MCF 10A (cell line): ENCODE measurements around the gene PROM1. TPM values are rescaled to one million over a fixed set of nuclear protein-coding genes. Genes with fewer than 3 reads are reported as not detected.

Experiments
- BruUV-seq: library from RNA; stranded (reverse); fragments of 400-500 nt; replicated peaks from 2 replicates; lab custom pipeline; 2021; lab: Mats Ljungman, UMichigan
- CTCF ChIA-PET: fragments of 300-600 bp; sonication (Branson Sonifier 250); formaldehyde crosslinking; extraction: SDS; loops from one replicate; lab custom pipeline; 2021; ENCODE audit warnings: antibody characterized with exemption, inconsistent platforms; lab: Yijun Ruan, JAX
- POLR2A ChIA-PET: fragments of 300-600, 350-650 bp; sonication (Branson Sonifier 250); formaldehyde crosslinking; extraction: SDS; loops from one replicate; lab custom pipeline; 2020; ENCODE audit warnings: antibody characterized with exemption, inconsistent platforms; lab: Yijun Ruan, JAX
- DNase-seq: peaks from one replicate; pipeline ENCODE4 v3.0.0-alpha.2; 2018; ENCODE audit not compliant: unreplicated experiment
- H3K27ac Mint-ChIP-seq: one replicate; pipeline ENCODE4 v1.8.0; 2022; ENCODE audit warnings: mild to moderate bottlenecking, low read depth, mixed read lengths; ENCODE audit not compliant: unreplicated experiment
- H3K27me3 Mint-ChIP-seq: one replicate; pipeline ENCODE4 v1.8.0; 2022; ENCODE audit warnings: mixed read lengths; ENCODE audit not compliant: insufficient read depth, unreplicated experiment
- H3K36me3 Mint-ChIP-seq: one replicate; pipeline ENCODE4 v1.8.0; 2022; ENCODE audit warnings: mild to moderate bottlenecking, moderate library complexity, mixed read lengths; ENCODE audit not compliant: insufficient read depth, unreplicated experiment
- H3K4me1 Mint-ChIP-seq: one replicate; pipeline ENCODE4 v1.8.0; 2022; ENCODE audit warnings: mixed read lengths; ENCODE audit not compliant: insufficient read depth, unreplicated experiment
- H3K4me3 Mint-ChIP-seq: one replicate; pipeline ENCODE4 v1.8.0; 2022; ENCODE audit warnings: mild to moderate bottlenecking, moderate library complexity, mixed read lengths; ENCODE audit not compliant: unreplicated experiment
- H3K9me3 Mint-ChIP-seq: one replicate; pipeline ENCODE4 v1.8.0; 2022; ENCODE audit warnings: mixed read lengths; ENCODE audit not compliant: unreplicated experiment
- intact Hi-C: fragments of 100-400 bp; cut with micrococcal nuclease; formaldehyde crosslinking; loops from 2 replicates; pipeline ENCODE4 v1.14.1; 2022
- total RNA-seq: library from RNA; stranded (reverse); gene quantifications from 2 replicates; pipeline ENCODE4 v1.2.3, GENCODE V29; 2022
- TF ChIP-seq, protein P1 (sequence below): fragments of 200-600 bp; IDR thresholded peaks from one replicate; pipeline ENCODE4 v1.8.0; 2022; ENCODE audit warnings: antibody characterized with exemption, mild to moderate bottlenecking; ENCODE audit not compliant: unreplicated experiment

The PROM1 gene
- total RNA-seq, 1 experiment from 2014 or later = not detected

- no peaks in the 10 kb centered on the region for H3K9me3 Mint-ChIP-seq
These were observed 13.6 kb downstream of the PROM1 start for GRCh38 chr4:16070203-16070602.

GRCh38 chr4:16067515-16067914, 16.3 kb downstream of the PROM1 start:
- Mint-ChIP-seq H3K36me3 (no peaks in the 10 kb centered on the region), H3K9me3 (no peaks in the 10 kb centered on the region), H3K4me1 (peaks cover 4% of the 10 kb centered on the region), H3K27ac (no peak overlapping the region), H3K27me3 (peaks cover 19% of the 10 kb centered on the region), H3K4me3 (no peak overlapping the region)
- intact Hi-C loops = no loop called here
- no TSS peak for BruUV-seq
- no peak for DNase-seq
- CTCF ChIA-PET = interaction anchor here (0.6 kb wide), 1 partner anchor 185 kb away, joined by 3 read pairs; no protein-coding TSS in a partner anchor
- POLR2A ChIA-PET = no interaction called here
- TF ChIP-seq, protein P1, sequence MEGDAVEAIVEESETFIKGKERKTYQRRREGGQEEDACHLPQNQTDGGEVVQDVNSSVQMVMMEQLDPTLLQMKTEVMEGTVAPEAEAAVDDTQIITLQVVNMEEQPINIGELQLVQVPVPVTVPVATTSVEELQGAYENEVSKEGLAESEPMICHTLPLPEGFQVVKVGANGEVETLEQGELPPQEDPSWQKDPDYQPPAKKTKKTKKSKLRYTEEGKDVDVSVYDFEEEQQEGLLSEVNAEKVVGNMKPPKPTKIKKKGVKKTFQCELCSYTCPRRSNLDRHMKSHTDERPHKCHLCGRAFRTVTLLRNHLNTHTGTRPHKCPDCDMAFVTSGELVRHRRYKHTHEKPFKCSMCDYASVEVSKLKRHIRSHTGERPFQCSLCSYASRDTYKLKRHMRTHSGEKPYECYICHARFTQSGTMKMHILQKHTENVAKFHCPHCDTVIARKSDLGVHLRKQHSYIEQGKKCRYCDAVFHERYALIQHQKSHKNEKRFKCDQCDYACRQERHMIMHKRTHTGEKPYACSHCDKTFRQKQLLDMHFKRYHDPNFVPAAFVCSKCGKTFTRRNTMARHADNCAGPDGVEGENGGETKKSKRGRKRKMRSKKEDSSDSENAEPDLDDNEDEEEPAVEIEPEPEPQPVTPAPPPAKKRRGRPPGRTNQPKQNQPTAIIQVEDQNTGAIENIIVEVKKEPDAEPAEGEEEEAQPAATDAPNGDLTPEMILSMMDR = no peak

More at GRCh38 chr4:16070203-16070602, 13.6 kb downstream of the PROM1 start:
- Mint-ChIP-seq H3K4me3 (no peak overlapping the region), H3K27me3 (peaks cover 46% of the 10 kb centered on the region), H3K4me1 (peaks cover 4% of the 10 kb centered on the region), H3K36me3 (no peaks in the 10 kb centered on the region), H3K27ac (no peak overlapping the region)
- no peak for DNase-seq
- ChIA-PET CTCF (interaction anchor here (0.7 to 1.1 kb wide), 2 partner anchors 17 to 197 kb away, joined by 3 to 4 read pairs; no protein-coding TSS in a partner anchor), POLR2A (interaction anchor here (1.4 kb wide), 1 partner anchor 56 kb away, joined by 3 read pairs; no protein-coding TSS in a partner anchor)
- intact Hi-C loops = no loop called here
- TF ChIP-seq, protein P1 = no peak
- BruUV-seq = no TSS peak

DNA sequence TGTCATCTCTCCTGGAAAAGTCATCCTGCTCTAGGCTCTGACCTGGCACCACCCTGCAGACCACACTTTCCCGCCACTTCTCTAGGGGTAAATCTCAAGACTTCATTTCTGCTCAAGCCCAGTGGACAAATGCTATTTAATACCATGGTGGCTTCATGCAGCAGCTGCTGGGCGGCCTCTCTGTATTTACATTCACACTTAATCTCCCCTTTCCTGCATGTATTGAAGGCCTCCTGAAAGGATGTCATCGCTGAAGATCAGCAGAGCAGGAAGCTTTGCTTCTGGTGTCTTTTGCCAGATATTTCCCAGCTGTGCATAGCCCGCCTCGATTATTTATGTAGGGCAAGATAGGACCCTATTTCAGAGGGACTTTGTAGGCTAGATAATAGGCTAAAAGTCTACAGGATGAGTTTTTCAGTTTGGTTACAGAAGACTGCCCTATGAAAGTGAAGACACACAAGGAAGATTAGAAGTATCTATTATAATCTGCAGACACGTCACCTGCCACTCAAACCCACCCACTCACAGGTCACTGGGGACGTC, 17.2 kb downstream of the PROM1 start:
- Mint-ChIP-seq H3K4me3 (no peak overlapping the region), H3K4me1 (peaks cover 2% of the 10 kb centered on the region), H3K27me3 (peaks cover 14% of the 10 kb centered on the region), H3K9me3 (no peaks in the 10 kb centered on the region), H3K27ac (no peak overlapping the region), H3K36me3 (no peaks in the 10 kb centered on the region)
- intact Hi-C loops = no loop called here
- no peak for DNase-seq
- BruUV-seq = no TSS peak
- ChIA-PET CTCF (no interaction called here), POLR2A (interaction anchor here (0.7 kb wide), 1 partner anchor 14 kb away, joined by 3 read pairs; no protein-coding TSS in a partner anchor)
- TF ChIP-seq, protein P1 = no peak

- H3K4me1 Mint-ChIP-seq = no peaks in the 10 kb centered on the region
- H3K9me3 Mint-ChIP-seq = no peaks in the 10 kb centered on the region
- DNase-seq = no peak
- no TSS peak for BruUV-seq
- intact Hi-C loops = no loop called here
- H3K27me3 Mint-ChIP-seq = peaks cover 3% of the 10 kb centered on the region
- H3K4me3 Mint-ChIP-seq = no peak overlapping the region
- ChIA-PET CTCF (no interaction called here), POLR2A (no interaction called here)
- H3K36me3 Mint-ChIP-seq = no peaks in the 10 kb centered on the region
- no peak overlapping the region for H3K27ac Mint-ChIP-seq
- TF ChIP-seq, protein P1 = no peak
These were observed 18.8 kb downstream of the PROM1 start for GRCh38 chr4:16065066-16065465.
